GM18517 (cell line): Measurements from ENCODE around the gene RPS6KA4.
"Not testable (repeated sequence)": the region's sequence is repeated elsewhere in the genome, so short reads cannot be mapped to it uniquely, and the experiment has no call there.

Experiments
- ATAC-seq: cut with Tn5 transposase; IDR thresholded peaks from one replicate; pipeline ENCODE4 v1.9.1; 2021; ENCODE audit warnings: mild to moderate bottlenecking, moderate library complexity; ENCODE audit not compliant: unreplicated experiment

Gene RPS6KA4

GRCh38 chr11:64415996-64416728, 57.2 kb downstream of the RPS6KA4 start:
- ATAC-seq, result no peak

GRCh38 chr11:64418233-64418632, 59.3 kb downstream of the RPS6KA4 start:
- not testable (repeated sequence) for ATAC-seq

- no peak for ATAC-seq
Observed at GRCh38 chr11:64419257-64419790, 60.4 kb downstream of the RPS6KA4 start.

- no peak for ATAC-seq
Observed at GRCh38 chr11:64419818-64420485, 61.0 kb downstream of the RPS6KA4 start.
